Stimulated activated CD4-positive, alpha-beta T cell treated with anti-CD3 and anti-CD28 coated beads, TNF-alpha, amount 100 ng/mL, for 4 hours (primary cell): ENCODE results near the gene CCDC70.

Source experiments
- DNase-seq, 3 experiments: peaks; one replicate each; pipeline ENCODE4 v3.0.0-alpha.2; 2020; ENCODE audit warnings: low read depth in 3 of 3

The CCDC70 gene

DNA sequence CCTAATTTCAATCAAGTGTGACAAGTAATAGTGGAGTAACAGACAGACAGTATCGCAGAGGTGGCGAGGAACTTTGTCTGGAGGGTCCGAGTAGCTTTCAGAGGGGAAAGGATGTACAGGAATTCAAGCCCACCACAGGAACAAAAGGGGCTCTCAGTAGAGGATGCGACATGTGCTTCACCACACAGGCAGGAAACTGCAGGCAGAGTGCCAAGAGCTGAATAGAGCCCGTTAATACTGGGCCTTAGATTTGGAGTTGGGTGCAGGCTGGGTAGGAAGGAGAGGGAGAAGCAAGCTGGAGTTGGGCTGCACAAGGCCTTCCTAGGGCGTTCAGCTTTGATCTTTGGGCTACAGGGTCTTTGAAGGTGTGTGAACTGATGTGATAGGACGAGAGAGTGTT is 1.2 kb downstream of the CCDC70 start:
- no peak for DNase-seq

DNA sequence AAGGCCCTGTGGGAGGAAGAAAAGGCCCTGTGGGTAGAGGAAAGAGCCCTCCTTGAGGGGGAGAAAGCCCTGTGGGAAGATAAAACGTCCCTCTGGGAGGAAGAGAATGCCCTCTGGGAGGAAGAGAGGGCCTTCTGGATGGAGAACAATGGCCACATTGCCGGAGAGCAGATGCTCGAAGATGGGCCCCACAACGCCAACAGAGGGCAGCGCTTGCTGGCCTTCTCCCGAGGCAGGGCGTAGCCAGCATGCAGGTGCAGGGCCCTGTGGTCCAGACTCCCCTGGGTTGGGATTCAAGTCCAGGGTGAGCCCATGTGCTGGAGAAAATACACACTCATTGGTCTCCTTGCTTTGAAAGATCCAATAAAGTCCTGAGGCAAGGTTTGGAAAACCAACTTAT is 4.1 kb downstream of the CCDC70 start:
- DNase-seq, result no peak

DNA sequence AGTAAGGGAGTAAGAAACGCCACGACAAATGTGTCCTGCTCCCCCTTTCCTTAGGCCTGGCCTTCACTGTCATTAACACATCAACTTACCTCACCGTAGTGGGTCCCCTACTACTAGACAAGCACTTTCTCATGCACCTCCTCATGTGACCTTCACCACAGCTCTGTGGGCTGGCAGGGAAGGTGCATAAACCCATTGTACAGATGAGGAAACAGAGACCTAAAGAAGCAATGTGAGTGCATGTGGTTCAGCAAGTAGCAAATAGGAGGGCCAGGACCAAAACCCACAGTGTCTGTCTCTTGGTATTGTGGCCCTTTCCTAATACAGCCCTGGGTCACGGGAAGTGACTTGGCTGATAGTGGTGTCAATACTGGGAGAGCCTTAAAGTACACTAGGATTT is 5.3 kb downstream of the CCDC70 start:
- no peak for DNase-seq

DNA sequence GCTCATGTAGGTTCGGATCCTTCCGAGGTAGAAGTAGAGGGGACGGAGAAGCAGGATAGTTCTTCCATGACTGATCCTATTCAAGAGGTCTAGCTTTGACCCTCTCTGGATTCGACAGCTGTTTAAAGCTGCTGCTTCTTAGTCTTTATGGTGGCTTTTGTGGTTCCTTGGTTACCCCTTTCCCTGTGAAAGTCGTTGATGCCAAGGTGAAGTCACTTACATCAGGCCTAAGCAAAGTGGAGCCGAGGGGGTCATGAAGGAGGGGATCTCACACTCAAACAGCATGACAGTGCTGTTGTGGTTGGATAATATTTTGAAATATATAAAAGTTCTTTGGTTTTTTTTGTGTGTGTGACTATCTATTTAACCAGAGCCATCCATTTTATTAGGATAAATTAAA is 8.1 kb downstream of the CCDC70 start:
- DNase-seq, result no peak

DNA sequence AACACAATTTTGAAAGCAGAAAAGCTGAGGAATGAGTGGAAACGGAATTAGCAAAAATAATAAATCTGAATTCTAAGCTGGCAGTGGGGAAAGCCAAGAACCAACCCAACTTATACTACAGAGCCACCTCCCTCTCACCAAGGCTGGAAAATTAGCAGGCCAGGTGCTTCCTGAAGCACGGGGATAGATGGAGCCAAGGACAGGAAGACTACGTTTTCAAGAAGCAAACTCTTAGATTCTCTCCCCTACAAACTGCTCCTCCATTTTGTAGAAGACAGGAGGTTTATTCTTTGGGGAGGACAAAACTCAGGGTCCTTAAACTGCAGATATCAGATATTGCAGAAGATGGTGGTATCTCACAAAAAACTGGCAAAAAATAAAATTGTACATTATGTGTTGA is 8.8 kb downstream of the CCDC70 start:
- no peak for DNase-seq

DNA sequence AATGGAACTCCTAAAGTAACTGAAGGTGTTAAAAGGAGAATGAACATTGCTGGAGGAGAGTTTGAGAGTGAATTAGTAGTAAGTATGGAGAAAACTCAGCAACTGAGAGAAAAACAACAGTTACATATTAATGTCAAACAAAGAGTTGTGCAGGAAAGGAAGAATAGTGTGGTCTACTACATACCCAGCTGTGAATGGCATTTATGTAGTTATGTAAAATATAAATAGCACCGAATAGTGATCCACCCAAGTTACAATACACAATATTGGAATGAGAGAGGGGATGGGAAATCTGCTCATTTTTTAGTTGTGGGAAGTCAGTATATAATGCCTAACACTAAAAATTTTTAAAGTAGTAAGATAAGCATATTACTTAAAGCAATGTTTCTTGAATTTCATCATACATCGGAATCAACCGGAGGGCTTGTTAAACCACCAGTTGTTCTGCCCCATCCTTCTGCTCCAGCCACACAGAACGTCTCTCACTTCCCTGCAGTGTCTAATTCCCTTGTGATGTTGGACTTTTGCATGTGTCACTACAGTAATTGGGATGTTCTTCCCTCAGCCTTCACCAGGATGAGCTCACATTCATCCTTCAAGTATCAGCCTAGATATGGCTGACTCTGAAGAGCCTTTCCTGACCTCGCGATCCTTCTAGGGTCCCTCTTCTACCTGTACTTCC is 11.5 kb downstream of the CCDC70 start:
- no peak for DNase-seq

DNA sequence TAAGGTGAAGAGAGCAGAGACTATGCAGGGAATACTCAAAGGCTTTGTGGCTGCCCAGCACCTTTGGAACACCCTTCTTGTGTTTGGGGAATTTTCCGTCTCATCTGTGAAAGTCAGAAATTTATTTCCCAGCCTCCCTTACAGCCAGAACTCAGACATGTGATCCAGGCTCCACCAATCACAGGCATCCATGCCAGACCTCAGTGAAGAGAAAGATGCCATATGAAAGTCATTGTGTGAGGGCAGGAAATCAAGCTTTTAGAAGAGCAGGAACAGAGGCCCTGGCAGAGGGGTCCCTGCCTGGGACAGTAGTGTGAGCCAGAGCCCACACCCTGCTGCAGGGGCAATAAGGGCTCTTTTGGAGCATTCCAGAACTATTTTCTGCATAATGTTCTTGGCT is 12.1 kb downstream of the CCDC70 start:
- no peak for DNase-seq

DNA sequence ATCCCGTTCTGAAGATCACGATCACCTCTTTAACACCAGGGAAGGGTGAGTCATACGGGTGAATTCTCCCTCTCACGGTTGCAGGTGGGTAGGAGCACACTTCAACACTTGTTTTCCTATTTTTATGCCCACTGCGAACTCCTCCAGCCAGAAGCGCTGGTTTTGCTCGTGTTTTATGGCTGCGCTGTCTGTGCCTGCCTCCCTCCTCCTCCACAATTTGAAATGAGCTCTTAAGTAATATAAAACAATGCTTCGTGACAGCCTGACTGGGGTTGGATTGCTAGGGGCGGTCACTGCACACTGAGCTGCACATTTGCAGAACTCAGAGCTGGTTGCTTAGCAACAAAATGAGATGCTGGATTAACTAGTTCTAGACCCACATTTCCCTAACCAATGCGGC is 12.9 kb downstream of the CCDC70 start:
- no peak for DNase-seq

DNA sequence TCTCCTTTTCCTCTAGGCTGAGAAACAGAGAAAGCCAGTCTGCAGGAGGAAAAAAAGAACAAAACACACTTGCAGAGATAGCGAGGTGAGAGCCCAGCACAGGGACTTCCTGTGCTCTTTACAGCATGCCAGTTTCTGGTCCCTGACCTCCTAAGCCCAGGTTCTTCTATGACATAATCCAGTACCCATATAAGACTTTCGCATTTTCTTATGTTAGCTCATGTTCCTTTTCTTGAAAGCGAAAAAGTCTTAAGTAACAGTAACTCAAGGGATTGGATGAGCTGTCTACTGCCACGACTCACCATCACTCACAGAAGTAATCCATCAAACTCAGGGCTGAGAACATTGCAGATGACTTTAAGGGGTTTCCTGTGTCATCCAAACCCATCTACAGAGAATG is 17.4 kb downstream of the CCDC70 start:
- no peak for DNase-seq

DNA sequence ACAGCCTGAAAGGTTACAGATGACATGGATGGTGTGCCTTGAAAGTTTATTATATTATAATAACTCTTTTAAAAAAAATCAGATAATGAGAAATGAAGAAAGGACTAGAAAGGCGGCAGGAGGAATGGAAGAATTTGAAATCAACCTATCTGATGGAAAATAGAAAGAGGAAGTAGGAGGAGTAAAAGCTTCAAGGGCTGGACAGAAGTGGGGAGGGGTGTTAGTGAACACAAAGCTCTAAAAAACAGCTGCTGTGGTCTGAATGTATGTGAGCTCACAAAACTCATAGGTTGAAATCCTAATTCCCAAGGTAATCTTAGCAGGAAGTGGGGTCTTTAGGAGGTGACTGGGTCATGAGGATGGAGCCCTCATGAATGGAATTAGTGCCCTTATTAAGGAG is 19.5 kb downstream of the CCDC70 start:
- DNase-seq, result no peak

DNA sequence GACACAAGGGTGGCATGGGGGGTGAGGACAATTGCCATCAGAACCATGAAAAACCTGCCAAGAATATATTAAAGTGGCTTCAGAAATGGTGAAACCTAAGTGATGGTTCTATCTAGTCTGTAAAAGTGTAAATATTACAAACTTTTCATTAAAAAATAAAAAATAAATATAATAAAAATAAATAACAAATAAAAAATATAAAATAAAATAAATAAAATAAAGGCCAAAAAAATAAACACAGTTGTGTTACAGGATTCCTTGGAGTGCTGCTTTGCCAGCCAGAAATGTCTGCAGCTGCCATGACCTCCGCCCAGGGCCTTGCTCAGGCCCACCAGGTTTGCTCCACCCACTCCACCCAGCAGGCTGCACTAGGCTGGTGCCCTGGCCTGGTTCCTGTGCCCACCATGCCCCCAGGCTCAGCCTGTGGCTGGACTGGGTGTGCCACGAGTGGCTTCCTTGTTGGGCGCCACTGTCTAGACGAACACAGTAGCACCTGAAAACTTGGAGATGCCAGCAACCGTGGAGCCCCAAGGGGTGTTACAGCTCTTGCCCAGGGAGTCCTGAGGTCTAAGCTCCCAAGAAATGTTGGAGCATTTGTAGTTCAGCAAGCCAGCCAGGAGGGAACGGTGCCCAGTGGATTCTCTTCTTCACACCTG is 20.9 kb downstream of the CCDC70 start:
- no peak for DNase-seq

DNA sequence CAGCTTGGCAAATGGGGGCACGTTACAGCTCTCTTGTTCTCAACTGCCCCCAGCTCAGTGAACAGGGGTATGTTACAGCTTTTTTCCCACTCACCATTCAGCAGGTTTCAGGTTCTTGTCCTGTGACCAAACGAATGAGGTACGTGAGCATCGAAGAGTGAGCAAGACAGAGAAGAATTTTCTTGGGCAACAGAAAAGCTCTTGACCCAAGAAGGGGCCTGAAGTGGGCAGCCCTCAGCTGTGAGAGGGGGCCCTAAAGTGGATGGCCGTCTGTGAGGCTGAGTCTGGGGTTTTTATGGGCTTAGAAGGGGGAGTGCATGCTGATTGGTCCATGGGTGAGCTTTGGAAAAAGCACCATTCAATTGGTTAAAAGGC is 21.4 kb downstream of the CCDC70 start:
- DNase-seq, result no peak

DNA sequence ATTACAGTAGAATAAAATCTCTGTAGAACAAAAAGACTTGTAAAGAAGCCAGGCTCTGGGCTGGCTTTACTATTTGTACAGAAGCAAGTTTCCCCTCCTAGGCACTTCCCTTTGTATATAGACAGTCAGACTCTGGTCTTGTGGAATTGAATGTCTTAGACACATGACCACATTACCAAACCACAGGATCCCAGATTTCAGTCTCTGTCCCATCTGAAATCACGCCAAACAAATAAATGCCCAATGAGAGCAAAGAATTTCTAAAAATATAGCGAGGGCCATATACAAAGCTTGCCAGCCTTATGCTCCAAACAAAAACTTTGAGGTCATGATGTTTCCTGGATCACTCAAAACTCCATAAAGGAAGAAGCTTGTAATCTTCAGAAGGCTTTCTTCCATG is 23.9 kb downstream of the CCDC70 start:
- DNase-seq, result no peak

DNA sequence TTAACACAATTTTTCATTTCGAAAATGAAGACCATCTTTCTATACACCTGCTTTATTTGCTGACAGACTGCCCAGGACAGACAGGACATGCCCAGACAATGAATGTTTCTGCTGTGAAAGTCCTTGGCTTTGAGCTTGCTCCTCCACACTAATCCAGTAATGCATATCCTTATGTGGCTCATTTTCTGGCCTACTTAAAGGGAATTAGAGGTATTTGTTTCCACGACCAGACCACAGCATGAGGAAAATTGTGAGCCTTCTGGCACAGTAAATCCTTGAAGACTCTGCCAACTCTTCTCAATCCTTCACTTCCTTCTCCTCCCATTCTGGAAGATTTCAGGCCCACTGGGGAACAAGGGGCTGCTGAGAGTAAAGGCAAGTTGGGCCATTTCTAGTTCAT is 25.7 kb downstream of the CCDC70 start:
- no peak for DNase-seq

DNA sequence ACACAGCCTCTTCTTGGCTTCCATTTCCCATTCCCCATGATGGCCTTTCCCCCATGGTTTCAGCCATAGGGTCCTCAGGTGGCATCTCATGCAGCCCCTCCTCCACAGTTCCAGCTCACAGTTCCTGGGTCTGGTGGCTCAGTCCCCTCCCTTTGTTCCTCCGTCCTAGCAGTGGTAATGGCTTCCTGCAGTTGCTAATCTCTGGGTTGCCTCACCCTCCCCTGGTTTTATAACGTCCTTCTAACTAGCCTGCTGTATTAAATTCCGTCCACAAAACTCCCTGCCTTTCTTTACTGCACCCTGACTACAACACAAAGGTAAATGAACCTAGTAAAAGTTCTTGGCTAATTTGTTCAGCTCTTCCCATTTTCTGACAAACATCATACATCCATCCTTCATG is 30.9 kb downstream of the CCDC70 start:
- no peak for DNase-seq

DNA sequence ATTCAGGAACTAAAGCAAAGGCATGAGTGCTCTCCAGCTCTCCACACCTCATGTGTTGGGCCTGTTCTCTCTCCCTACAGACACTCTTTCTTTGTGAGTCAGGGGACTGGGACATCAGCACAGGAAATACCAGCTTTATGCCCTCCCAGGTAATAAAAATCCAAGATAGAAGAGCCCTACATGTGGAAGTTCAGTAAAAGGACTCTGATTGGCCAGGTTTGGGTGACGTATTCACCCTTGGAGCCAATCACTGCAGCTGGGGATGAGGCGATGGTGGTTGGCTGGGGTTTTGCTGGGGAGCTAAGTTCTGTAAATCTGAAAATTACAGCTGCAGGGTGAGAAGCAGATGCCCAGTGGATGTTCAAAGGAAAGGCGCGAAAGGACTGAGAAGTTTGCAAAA is 32.5 kb downstream of the CCDC70 start:
- DNase-seq, result no peak

DNA sequence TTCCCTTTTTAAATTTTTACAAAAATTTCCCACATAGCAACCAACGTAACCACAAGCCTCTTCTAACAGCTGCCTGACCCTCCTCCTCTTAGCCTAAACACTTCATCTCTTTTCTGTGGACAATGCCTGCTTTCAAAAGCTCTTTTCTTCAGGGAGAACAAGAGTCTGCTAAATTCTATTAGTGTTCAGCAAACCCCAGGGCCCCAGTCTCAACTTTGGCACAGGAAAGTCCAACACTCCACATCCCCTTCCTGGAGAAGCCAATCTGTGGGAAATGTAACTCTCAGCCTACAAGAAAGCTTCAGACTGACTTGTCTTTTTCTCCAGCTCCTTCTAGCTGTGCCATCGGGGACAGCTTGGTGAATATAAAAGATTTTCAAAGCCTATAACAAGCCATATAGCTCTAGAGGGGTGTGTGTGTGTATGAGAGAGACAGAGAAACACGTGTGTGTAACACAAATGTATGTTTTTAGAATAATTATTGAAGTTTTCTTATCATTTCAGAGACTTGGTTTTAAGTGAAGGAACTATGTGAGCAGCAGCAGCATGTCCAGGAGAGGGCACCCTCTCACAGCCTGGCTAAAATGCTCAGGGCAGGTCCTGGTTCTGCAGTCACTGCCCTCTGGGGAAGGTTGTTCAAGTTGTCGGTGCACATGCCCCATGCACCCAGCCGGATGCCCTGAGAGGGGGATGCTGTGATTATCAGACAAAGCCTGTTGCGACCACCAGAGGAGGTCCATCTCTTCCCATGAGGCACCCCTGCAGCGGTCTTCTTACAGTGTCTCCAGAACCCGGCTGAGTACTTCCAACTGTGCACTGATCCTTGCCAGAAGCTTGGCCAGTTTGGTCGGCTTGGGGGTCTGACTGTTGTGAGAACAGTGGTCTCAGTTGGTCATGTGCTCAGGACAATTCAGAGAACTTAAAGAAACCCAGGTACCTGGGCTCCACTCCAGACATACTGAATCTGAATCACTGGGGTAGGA is 34.4 kb downstream of the CCDC70 start:
- DNase-seq, result peak in 2 of 3 experiments; percentile 9 to 13

DNA sequence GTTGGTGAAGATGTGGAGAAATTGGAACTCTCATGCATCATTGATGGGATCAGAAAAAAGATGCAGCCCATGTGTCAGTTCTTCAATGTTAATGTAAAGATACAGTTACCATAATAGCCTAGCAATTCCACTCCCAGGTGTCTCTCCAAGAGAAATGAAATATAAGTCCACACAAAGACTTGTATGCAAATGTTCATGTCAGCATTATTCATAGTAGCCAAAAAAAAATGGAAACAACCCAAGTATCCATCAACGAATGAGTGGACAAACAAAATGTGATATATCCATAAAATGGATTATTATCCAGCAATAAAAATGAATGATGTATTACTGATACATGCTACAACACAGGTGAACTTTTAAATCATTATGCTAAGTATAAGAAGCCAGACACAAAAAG is 38.7 kb downstream of the CCDC70 start:
- no peak for DNase-seq

DNA sequence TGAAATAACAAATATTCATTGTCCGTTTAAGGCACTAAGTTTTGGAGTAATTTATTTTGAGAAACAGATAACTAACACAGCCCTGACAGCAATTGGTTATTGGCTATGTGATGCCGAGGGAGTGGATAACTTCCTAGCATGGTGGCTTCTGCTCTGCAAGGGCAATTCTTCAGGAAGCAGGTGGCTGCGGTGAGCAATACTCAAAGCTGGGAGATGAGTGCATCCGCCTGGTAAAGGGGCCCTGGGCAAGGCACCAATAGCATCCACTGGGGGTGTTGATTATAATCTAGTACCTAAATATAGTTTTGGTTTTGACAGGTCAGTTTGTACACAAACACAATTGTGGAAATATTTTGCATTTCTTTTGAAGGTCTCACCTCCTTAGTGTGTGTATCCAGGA is 41.0 kb downstream of the CCDC70 start:
- no peak for DNase-seq

DNA sequence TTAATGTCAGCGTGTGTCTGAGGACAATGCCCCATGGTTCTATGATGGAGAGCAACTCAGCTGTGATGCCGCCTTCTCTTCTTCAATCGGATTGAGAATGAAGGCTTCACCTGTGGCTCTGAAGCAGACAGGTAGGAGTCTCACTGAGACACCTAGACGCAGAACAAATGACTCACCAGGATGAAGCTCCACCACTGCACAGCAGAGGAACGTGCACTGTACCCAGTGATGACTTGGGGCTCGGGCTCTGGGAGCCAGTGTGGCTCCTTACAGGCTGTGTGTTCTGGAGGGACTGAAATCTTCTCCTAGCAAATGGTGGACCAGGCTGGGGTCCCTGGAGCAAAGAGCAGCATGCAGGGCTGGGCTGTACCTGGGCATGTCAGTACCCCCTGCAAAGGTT is 44.0 kb downstream of the CCDC70 start:
- DNase-seq, result no peak

DNA sequence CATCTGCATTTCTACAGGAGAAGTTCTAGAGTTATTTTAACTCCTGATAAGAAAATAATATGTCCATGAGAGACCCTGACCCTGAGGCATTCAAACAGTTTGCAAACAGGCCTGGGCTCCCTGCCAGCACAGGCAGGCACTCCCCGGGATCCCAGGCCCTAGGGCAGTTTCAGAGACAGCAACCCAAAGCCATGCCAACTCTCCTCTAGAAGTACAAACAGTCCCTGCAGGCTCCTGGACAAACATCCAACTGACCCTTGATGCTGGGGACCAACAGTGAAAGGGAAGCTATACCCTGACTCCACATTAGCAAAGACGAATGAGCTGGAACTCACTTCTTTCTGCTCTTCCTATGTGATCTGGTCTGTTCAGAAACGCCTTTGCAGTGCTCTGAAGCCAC is 44.8 kb downstream of the CCDC70 start:
- no peak for DNase-seq

DNA sequence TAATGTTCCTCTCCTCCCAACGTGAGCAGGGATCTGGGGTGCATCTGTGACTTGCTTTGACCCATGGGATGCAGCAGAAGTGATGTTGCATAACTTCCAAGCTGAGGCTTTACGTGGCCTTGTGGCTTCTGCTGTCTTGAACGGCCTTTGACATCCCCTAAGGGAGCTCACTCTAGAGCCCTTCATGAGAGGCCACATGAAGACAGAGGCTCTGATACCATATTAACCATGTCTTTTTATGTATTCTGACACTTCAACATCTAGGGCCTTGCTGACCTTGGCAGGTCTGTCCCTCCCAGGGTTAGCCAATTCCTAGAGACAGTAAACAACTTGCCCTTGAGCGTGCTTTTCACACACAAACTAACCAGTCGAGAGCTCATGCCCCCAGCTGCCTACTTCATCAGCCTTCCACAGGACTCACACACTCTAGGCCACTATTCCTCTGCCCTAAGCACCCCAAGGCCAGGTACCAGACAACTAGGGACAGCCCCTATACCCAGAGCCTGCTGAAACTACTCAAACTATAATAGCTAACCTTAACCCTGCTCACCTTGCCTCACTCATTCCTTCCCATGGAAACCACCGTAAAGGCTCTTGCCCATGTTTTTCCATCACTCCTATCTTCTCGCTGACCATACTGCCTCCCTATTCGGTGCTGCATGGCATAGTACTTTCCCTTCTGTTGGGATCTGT is 45.4 kb downstream of the CCDC70 start:
- DNase-seq, result no peak
